Stimulated activated CD8-positive, alpha-beta memory T cell treated with anti-CD3 and anti-CD28 coated beads, Interleukin-4, amount 100 ng/mL, for 24 hours (primary cell): Measurements from ENCODE around the gene PLXNA2.

ENCODE experiments used
- DNase-seq: peaks from one replicate; pipeline ENCODE4 v3.0.0-alpha.2; 2020; ENCODE audit warnings: low read depth

The PLXNA2 gene

GRCh38 chr1:208142590-208143382 lies 101.4 kb downstream of the PLXNA2 start:
- DNase-seq = no peak

GRCh38 chr1:208141610-208142192 lies 102.5 kb downstream of the PLXNA2 start:
- no peak for DNase-seq

- DNase-seq = no peak
Observed at GRCh38 chr1:208139434-208140045, 104.6 kb downstream of the PLXNA2 start.

DNA sequence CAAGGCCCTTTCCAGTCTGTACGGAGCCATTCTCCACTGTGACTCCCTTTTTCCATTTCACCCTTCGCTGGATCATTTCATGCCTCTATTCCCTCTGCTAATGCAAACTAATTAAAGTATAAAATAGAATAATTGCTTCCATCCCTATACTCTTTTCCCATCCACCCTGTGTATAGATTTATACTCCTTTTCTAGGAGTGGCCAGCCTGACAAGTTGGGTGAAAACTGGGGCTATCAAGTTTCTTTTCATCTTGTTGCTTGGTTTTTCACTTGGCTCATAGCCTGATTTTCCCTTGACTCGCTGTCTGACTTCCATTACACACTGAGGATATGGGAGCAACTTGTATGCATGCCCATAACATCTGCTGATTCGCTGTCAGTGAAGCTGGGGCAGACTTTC lies 107.0 kb downstream of the PLXNA2 start:
- DNase-seq = no peak

- DNase-seq = no peak
Observed at GRCh38 chr1:208136459-208137182, 107.6 kb downstream of the PLXNA2 start.

- DNase-seq = no peak
Observed at GRCh38 chr1:208135354-208135753, 108.8 kb downstream of the PLXNA2 start.

GRCh38 chr1:208134491-208134890 lies 109.7 kb downstream of the PLXNA2 start:
- DNase-seq = no peak

- DNase-seq = no peak
Observed at GRCh38 chr1:208133355-208133754, 110.8 kb downstream of the PLXNA2 start.

GRCh38 chr1:208132287-208132882 lies 111.8 kb downstream of the PLXNA2 start:
- DNase-seq = peak; percentile 37

DNA sequence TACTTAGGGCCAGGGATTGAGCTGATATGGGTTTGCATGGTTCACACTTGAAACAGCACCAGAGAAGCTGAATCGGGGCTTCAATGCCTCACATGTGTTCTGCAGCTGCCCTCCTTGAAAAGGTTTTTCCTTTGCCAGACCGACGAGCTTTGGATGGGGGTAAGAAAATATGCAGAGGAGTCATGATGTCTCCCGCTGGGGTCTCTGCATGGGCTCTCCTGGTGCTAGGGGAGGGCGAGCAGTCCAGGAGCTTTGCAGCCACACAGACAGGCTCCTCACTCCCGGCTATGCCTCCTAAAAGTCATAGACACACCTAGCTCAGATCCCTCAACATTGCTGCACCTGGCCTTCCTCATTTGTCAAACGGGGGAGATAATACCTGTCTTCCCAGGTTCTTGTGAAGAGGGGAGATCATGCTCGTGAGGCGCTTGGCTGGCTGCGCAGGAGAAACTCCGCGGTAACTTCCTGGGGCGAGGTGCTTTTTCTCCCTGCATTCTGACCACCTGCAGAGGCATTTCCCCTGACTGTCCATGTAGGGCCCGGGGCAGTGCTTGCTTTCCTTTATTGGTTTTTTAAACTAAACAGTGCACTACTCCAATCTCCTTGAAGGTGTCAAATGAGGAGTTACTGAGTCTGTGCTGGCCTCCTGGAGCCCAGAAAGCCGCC lies 112.4 kb downstream of the PLXNA2 start:
- DNase-seq = no peak

GRCh38 chr1:208129487-208129886 lies 114.7 kb downstream of the PLXNA2 start:
- no peak for DNase-seq

DNA sequence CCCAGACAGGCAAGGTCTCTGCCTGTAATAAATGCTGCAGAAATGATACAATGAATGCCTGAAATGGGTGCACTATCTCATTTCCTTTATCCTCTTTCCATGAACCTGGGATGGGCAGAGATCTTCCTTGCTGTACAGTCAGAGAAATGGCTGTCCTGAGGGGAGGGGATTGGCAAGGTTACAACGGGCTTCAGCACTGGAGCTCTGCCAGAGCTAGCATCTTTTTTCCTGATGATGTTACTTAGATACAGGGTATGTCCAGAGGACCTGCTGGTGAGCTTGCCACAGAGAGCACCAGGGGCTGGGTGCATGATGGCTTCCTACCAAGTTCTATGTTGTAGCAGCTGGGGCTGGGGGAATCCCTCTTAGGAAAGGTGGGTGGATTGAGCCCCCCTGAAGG lies 115.1 kb downstream of the PLXNA2 start:
- DNase-seq = no peak

DNA sequence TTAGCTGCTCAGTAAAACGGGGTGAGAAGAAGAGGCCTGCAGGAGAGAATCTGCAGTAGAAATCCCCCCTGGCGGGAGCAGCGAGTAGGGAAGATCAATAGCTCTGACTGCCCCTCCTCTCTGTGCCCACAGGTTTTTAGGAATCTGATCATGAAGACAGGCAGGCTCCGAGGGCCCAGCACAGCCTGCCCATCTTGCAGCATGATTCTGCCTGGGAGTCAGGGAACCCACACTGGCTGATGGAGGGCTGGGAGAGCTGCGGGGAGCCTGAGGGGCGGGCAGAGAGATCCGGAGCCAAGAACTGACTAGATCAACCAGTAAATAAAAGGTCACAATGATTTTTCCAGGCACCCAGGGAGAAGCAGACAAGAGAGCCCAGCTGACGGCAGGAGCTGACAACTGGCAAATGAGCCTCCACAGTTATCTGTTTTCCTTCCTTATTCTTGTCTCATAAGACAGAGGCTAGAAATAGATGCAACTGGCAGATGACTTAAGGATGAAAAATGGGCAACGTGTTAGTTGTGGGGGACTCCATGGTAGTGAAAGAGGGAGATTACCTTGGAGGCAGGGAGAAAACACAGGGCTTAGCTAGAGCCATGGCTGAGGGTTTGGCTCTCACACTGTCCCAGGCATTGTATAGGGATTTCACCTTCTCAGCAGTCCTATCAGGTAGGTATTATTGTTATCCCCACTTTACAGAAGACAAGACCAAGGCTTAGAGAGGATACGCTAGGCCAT lies 116.2 kb downstream of the PLXNA2 start:
- DNase-seq = no peak

GRCh38 chr1:208127284-208127683 lies 116.9 kb downstream of the PLXNA2 start:
- no peak for DNase-seq

GRCh38 chr1:208126108-208126507 lies 118.1 kb downstream of the PLXNA2 start:
- DNase-seq = no peak

GRCh38 chr1:208122612-208123358 lies 121.4 kb downstream of the PLXNA2 start:
- no peak for DNase-seq

DNA sequence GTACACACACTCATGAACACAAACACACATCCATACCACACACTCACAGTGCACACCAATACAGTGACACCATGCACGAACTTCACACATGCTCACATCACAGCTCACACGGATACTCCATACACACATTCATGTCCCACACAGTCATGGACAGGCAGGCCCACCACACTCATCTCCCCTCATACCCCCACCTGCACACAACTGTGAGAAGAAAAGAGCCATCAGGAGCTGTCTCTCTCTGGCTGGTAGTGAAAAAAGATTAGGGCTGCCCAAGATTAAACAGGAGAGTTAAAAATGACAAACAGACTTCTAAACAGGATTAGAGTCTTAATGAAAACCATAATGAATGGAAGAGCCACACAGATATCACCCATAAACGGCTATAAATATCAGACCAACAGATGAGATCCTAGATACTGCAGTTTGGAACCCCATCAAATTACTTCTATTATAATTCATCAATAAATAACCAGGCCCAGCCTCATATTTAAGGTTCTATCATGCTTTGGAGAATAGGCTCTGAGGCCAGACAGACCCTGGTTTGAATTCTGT lies 122.3 kb downstream of the PLXNA2 start:
- no peak for DNase-seq

DNA sequence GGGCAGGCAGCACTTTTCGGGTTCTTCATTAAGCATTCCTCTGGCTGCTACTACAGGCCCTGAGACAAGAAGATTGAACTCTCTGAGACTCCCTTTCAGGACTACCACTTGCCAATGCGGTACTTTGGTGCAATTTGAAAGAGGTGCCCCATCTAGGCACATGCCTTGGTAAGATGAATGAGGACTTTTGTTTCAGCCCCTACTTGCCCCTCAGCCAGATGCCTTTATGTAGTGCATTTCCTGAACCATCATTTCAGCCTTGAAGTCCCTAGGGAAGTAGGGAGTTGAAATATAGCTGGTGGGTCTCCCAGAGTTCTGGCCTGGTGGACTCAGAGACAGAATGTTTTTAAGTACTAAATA lies 123.8 kb downstream of the PLXNA2 start:
- no peak for DNase-seq

DNA sequence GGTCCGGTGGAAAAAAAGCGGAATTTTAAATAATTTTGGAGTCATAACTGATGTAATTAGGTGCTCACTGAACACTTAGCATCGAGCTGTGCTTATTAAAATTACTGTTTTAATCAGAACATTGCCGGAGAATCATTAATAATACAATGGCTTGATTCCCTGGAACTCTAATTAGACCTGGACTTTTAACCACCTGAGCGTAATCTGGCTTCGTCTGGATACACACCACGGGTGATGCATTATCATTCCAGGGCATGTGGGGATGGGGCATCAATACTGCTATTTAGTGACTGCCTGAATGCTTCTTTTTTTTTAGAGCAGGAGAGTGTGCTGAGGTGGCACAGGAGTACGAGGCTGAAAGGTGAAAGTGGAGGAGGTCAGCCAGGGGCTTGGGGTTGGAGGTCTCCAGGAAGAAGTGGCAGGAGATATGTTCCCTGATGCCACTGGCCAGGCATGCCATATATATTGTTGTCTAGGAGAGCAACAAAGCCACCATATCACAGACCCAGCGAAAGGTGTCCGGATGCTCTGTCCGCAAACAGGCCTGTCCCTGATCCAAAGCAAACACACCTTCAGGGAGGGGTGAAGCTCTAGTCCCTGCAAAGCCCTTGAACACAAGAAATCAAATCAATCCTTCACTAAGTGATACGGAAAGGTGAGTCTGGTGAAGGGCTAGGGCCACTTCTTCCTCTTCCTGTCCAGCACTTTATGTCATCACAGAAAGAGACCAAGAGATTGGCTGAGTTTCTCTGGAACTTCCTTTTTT lies 125.2 kb downstream of the PLXNA2 start:
- DNase-seq = no peak
